A673 (cell line): ENCODE measurements around the gene TXNDC5.

Experiments
- CTCF ChIP-seq: fragments of 300-800, 200-600 bp; sonication (generic); conservative IDR thresholded peaks from 2 replicates; pipeline ENCODE4 v1.5.1; 2017; ENCODE audit warnings: low read depth, mild to moderate bottlenecking, antibody characterized with exemption, low read length, moderate library complexity, mixed read lengths
- EZH2 ChIP-seq: fragments of 200-600 bp; sonication (generic); IDR thresholded peaks from 2 replicates; pipeline ENCODE4 v1.6.1; 2017; ENCODE audit warnings: borderline replicate concordance, low read depth, mild to moderate bottlenecking, mixed read lengths, antibody characterized with exemption, low read length; ENCODE audit not compliant: poor library complexity, severe bottlenecking

- no peak for TF ChIP-seq CTCF
- TF ChIP-seq EZH2 = no peak
Measured at GRCh38 chr6:7939864-7940228, 29.3 kb upstream of the TXNDC5 start.
